ENCODE measurements around the gene CLUH.
"Not testable (repeated sequence)": the region's sequence is repeated elsewhere in the genome, so short reads cannot be mapped to it uniquely, and the experiment has no call there.

Gene CLUH

GRCh38 chr17:2701161-2701995, 10.2 kb downstream of the CLUH start:
- DNase-seq: no peak

GRCh38 chr17:2700491-2701141, 10.9 kb downstream of the CLUH start:
- no peak for DNase-seq

- no peak for DNase-seq
These were observed 11.5 kb downstream of the CLUH start for GRCh38 chr17:2700030-2700490.

- not testable (repeated sequence) for DNase-seq
These were observed 12.3 kb downstream of the CLUH start for GRCh38 chr17:2699216-2699805.

- no peak for DNase-seq
These were observed 13.9 kb downstream of the CLUH start for GRCh38 chr17:2697611-2698162.

- DNase-seq: no peak
These were observed 15.4 kb downstream of the CLUH start for GRCh38 chr17:2695961-2696760.

GRCh38 chr17:2695243-2695960, 16.2 kb downstream of the CLUH start:
- no peak for DNase-seq

- no peak for DNase-seq
These were observed 17.0 kb downstream of the CLUH start for GRCh38 chr17:2694381-2695242.

GRCh38 chr17:2693561-2694380, 17.8 kb downstream of the CLUH start:
- no peak for DNase-seq

GRCh38 chr17:2692781-2693135, 18.8 kb downstream of the CLUH start:
- DNase-seq: no peak

- no peak for DNase-seq
These were observed 19.4 kb downstream of the CLUH start for GRCh38 chr17:2691965-2692780.

GRCh38 chr17:2691069-2691871, 20.3 kb downstream of the CLUH start:
- DNase-seq: no peak

GRCh38 chr17:2690165-2691068, 21.1 kb downstream of the CLUH start:
- DNase-seq: no peak

GRCh38 chr17:2689411-2690164, 22.0 kb downstream of the CLUH start:
- no peak for DNase-seq

- no peak for DNase-seq
These were observed 22.9 kb downstream of the CLUH start for GRCh38 chr17:2688351-2689342.

Measured in NCI-H2081 treated with DMSO at 0.1 percent for 48 hours (cell line).